ENCODE data around the gene KIF21B.

- TF ChIP-seq MYC (IDR thresholded peaks at IDR 0.05; ENCODE audit: low read depth, low read length) (no peak), CTCF (IDR thresholded peaks at IDR 0.05; ENCODE audit: low read depth, low read length) (no peak), MAX (IDR thresholded peaks at IDR 0.05; ENCODE audit: low read depth, low read length) (no peak), POLR2A (IDR thresholded peaks at IDR 0.05; ENCODE audit: extremely low read depth, insufficient read length) (no peak)
Observed at GRCh38 chr1:201000391-201000790, 23.1 kb downstream of the KIF21B start.
